Skeletal muscle tissue (tissue), 4 donors: ENCODE measurements around the gene PKD1. TPM values are rescaled to one million over a fixed set of nuclear protein-coding genes. Genes with fewer than 3 reads are reported as not detected.
"Not testable (repeated sequence)": the region's sequence is repeated elsewhere in the genome, so short reads cannot be mapped to it uniquely, and the experiment has no call there.

Experiments used
- H3K27ac ChIP-seq: one replicate; pipeline ENCODE4 v1.7.0; 2013; ENCODE audit warnings: mild to moderate bottlenecking, low read depth, low read length, inconsistent platforms
- H3K27me3 ChIP-seq, 3 donors: one replicate each; pipeline ENCODE4 v1.7.0; 2013; ENCODE audit warnings: low read length in 3 of 3; ENCODE audit not compliant: control insufficient read depth in 3 of 3, insufficient read depth in 3 of 3
- H3K36me3 ChIP-seq, 3 donors: one replicate each; pipeline ENCODE4 v1.7.0; 2013; ENCODE audit warnings: low read length in 3 of 3; ENCODE audit not compliant: control insufficient read depth in 3 of 3, insufficient read depth in 3 of 3
- H3K4me1 ChIP-seq, 3 donors: one replicate each; pipeline ENCODE4 v1.7.0; 2013; ENCODE audit warnings: low read length in 3 of 3, mild to moderate bottlenecking in 3 of 3; ENCODE audit not compliant: control insufficient read depth in 3 of 3, insufficient read depth in 3 of 3
- H3K4me3 ChIP-seq, 3 donors: one replicate each; pipeline ENCODE4 v1.7.0; 2013; ENCODE audit warnings: low read length in 3 of 3
- H3K9ac ChIP-seq, 3 donors: one replicate each; pipeline ENCODE4 v1.7.0; 2013; ENCODE audit warnings: low read length in 3 of 3, mild to moderate bottlenecking in 3 of 3, moderate library complexity in 2 of 3, low read depth in 1 of 3
- H3K9me3 ChIP-seq, 3 donors: one replicate each; pipeline ENCODE4 v1.7.0; 2013; ENCODE audit warnings: low read length in 3 of 3; ENCODE audit not compliant: control insufficient read depth in 3 of 3
- total RNA-seq: library from RNA; depleted of rRNA; stranded (reverse); fragments of >200 nt; gene quantifications from one replicate; pipeline ENCODE4 v1.2.3, GENCODE V29; 2014
- donor health status: Osteomylitis.

The PKD1 gene
- total RNA-seq, 1 donor from 2014 or later: 88.7 TPM

DNA sequence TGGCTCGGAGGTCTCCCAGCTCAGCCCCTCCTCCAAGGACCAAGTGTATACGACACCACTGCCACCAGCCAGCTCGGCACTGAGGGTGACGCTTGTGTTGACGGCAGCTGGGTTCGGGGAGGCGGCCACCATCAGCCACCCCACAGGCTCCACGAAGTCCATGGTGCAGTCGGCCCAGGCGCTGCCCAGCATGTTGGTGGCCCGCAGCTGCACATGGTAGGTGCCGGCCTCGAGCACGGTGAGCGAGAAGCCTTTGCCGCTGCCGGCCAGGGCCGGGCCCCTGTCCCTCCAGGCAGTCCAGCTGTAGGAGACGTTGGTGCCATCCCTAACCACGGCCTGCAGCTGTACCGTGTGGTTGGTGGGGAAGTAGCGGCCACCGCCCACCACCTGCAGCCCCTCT, 25.8 kb downstream of the PKD1 start:
- not testable (repeated sequence) for H3K4me3 ChIP-seq, H3K27ac ChIP-seq, H3K27me3 ChIP-seq, H3K9ac ChIP-seq, H3K4me1 ChIP-seq, H3K9me3 ChIP-seq
- H3K36me3 ChIP-seq: peaks cover 23 to 43% (median 25%) of the 10 kb centered on the region in 3 donors

DNA sequence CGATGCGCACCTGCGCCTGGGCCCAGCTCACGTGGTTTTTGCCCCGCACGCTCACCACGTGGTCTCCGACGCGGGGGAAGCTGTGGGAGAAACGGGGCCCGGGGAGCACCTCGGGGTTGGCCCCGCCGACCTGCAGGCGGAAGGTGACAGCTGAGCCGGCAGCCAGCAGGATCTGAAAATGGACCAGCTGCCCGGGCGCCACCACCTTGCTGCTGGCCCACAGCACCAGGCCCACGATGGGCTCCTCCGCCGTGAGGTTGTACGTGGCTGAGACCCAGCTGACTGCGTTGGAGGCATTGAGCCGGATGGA, 26.5 kb downstream of the PKD1 start:
- H3K36me3 ChIP-seq: peaks cover 23 to 43% (median 25%) of the 10 kb centered on the region in 3 donors
- not testable (repeated sequence) for H3K9ac ChIP-seq, H3K4me3 ChIP-seq, H3K27me3 ChIP-seq, H3K4me1 ChIP-seq, H3K27ac ChIP-seq, H3K9me3 ChIP-seq

DNA sequence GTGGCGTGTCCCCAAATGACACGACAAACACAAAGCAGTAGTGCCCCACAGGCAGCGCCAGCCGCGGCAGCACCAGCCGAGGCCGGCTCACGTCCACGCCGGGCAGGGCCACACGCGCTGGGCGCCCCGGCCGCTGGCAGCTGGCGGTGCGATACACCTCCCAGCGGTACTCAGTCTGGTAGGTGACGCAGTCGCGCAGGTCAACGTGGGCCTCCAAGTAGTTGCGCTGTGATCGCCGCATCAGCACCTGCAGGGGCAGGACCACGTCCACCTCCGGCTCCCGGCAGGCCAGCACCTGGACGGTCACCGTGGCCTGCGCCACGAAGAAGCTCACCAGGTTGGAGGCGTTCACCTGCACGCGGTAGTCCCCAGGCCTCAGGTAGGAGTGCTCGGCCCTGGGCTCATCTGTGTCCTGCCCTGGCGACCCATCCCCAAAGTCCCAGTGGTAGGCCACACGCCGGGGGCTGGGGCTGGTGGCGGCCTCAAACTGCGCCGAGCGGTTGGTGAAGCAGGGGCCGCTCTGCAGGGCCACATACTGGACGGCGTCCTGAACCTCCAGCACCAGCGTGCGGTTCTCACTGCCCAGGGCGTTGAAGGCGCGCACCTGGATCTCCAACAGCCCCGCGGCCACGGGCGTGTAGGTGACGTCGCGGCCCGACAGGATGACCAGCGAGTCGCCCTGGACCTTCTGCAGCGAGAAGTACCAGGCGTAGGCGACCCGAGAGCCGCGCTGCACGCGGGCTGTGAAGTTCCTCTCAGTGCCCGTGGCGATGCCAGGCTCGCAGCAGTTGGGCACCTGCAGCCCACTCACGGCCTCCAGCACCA, 27.0 kb downstream of the PKD1 start:
- not testable (repeated sequence) for H3K9ac ChIP-seq
- peaks cover 22 to 43% (median 25%) of the 10 kb centered on the region in 3 donors for H3K36me3 ChIP-seq

DNA sequence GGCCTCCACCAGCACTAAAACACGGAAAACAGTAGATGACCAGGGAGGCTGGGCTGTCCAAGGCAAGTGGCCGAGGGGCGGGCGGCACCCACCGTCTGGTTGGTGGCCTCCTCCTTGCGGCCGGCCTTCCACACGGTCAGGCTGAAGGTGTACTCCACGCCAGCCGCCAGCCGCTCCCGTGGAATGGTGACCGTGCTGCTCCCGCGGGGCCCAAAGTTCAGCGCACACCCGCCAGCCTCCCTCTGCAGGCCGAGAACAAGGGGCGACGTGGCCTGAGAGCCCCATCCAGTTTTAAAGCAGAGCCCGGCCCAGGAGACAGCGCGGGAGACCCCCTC, 27.9 kb downstream of the PKD1 start:
- H3K36me3 ChIP-seq: peaks cover 23 to 43% (median 25%) of the 10 kb centered on the region in 3 donors
- not testable (repeated sequence) for H3K9ac ChIP-seq, H3K27ac ChIP-seq, H3K9me3 ChIP-seq, H3K4me1 ChIP-seq, H3K4me3 ChIP-seq, H3K27me3 ChIP-seq

More for the DNA sequence above, 27.0 kb downstream of the PKD1 start:
- H3K4me1 ChIP-seq, H3K9me3 ChIP-seq, H3K27ac ChIP-seq, H3K4me3 ChIP-seq, H3K27me3 ChIP-seq: not testable (repeated sequence)

DNA sequence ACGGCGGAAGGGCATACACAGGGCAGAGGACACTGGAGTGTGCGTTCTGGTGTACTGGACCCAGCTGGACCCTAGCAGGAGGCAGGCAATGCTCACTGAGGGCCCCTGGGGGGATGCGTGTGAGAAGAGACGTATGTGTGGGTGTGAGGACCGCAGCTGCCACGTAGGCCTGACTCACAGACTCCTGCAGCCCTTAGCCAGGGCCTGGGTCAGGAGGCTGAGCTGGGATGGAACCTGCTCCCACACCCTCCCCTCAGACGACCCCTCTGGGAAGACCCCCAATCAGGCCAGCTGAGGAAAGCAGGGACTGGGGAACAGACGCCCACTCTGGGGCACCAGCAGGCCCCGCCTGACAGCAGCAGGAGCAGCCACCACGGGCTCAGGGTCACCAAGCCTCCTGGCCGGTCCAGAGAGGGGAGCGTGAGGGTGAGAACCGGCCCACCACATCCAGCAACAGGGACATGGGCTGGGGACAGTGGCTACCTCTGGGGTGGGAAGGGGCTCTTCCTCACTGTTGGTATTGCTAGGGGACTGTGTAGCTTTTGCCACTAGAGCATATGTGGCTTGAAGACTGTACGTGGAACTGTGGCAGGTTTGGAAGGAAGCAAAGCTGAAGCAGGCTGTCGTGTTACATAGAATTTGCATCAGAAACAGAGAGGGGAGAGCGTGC, 28.4 kb downstream of the PKD1 start:
- H3K27me3 ChIP-seq, H3K4me3 ChIP-seq, H3K9me3 ChIP-seq, H3K9ac ChIP-seq, H3K4me1 ChIP-seq, H3K27ac ChIP-seq: not testable (repeated sequence)
- peaks cover 22 to 43% (median 30%) of the 10 kb centered on the region in 3 donors for H3K36me3 ChIP-seq

DNA sequence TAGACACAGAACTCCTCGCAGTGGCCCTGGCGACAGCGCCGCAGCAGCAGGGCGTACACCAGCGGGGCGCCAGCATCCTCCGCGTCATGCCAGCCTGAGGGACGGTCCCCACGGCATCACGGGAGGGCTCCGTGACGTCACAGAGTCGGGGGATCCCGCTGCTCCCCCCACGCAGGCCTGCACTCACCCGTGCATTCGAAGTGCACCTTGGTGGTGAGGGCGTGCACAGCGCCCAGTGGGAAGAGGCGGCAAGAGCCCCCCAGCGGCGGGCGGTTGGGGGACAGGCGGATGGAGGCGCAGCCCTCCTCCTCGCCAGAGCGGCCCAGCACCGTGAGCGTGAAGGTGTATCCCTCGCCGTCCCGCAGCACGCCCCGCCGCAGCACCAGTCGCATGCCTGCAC, 29.5 kb downstream of the PKD1 start:
- not testable (repeated sequence) for H3K4me3 ChIP-seq, H3K27me3 ChIP-seq, H3K9me3 ChIP-seq, H3K9ac ChIP-seq, H3K4me1 ChIP-seq, H3K27ac ChIP-seq
- H3K36me3 ChIP-seq: peaks cover 20 to 45% (median 35%) of the 10 kb centered on the region in 3 donors

DNA sequence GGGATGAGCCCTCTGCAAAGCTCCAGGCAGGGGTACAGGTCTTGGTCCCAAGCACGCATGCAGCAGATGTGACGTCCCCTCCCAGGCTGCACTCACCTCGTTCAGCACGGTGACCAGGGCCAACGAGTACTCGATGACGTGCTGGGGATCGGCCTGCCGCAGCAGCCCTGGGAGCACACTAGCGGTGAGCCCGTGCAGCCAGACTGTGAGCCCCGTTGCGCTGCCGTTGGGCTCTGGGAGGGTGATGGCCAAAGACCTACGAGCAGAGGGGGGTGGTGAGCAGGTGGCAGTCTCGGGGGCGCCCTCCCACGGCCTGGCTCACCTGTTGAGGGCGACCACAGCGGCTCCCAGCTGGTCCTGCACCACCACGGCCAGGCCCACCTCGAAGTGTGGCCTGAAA, 29.9 kb downstream of the PKD1 start:
- not testable (repeated sequence) for H3K27me3 ChIP-seq, H3K4me3 ChIP-seq, H3K9ac ChIP-seq, H3K27ac ChIP-seq, H3K9me3 ChIP-seq, H3K4me1 ChIP-seq
- peaks cover 18 to 41% (median 35%) of the 10 kb centered on the region in 3 donors for H3K36me3 ChIP-seq

DNA sequence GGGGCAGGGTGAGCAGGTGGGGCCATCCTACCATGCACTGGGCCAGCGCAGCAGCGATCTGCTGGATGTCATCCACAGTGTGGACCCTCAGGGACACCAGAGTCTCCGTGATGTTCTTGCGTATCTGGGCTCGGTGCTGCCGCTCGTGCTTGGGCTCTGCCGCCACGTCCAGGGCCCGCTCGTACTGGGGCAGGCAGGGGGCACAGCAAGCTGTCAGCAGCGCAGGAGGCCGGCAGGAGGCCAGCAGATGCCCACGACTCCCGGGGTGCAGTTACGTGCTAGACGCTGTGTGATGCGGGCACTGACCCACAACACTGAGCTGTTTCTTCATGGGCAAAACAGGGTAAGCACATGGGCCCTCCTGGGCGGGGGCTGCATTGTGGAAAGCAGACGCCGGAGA, 30.4 kb downstream of the PKD1 start:
- not testable (repeated sequence) for H3K9me3 ChIP-seq, H3K27me3 ChIP-seq, H3K9ac ChIP-seq, H3K4me3 ChIP-seq, H3K4me1 ChIP-seq, H3K27ac ChIP-seq
- peaks cover 20 to 40% (median 37%) of the 10 kb centered on the region in 3 donors for H3K36me3 ChIP-seq

DNA sequence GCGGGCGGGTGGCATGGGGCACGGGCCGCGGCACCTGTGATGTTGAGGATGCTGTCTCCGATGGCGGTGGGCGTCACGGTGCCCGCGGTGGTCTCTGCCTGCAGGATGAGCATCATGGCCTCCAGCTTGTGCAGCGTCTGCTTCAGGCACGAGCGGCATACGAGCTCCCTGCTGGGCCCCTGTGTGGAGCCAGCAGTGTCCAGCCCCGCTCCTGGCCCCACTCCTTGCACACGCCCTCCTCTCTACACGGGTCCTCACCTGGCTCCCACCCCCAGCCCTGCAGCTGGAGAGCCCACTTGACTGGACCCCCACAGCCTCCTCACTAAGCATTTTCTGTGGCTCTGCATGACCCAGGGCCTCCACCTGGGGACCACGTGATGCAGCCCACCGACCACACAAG, 31.2 kb downstream of the PKD1 start:
- not testable (repeated sequence) for H3K4me1 ChIP-seq, H3K27me3 ChIP-seq, H3K9ac ChIP-seq, H3K27ac ChIP-seq, H3K9me3 ChIP-seq, H3K4me3 ChIP-seq
- H3K36me3 ChIP-seq: peaks cover 18 to 46% (median 34%) of the 10 kb centered on the region in 3 donors

DNA sequence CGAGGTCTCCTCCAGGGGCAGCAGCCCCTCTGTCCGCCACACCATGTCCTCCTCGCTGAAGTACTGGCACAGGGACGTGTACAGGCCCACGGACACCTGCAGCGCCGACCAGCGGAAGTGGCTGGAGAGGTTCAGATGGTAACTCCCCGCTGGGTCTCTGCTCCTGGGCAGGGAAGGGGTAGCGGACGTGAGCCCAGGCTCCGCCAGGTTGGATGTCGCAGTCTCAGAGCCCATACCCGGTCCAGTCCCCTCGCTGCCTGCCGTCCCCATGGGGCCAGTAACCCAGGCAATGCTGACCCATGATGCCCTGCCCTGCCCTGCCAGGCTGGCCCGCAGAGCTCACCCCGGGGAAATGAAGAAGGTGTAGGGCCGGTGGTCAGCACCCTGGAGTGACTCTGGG, 33.2 kb downstream of the PKD1 start:
- Histone ChIP-seq H3K4me3 (no peak overlapping the region), H3K36me3 (peaks cover 18 to 36% (median 35%) of the 10 kb centered on the region in 3 donors), H3K9ac (no peak overlapping the region), H3K9me3 (no peaks in the 10 kb centered on the region), H3K27ac (no peak overlapping the region), H3K27me3 (no peaks in the 10 kb centered on the region), H3K4me1 (no peaks in the 10 kb centered on the region)
